Liver (tissue), 9 donors: ENCODE data around the gene ILK. TPM values are rescaled to one million over a fixed set of nuclear protein-coding genes. Genes with fewer than 3 reads are reported as not detected.

Experiments used
- DNase-seq: peaks from one replicate; pipeline ENCODE4 v3.0.0-alpha.2; 2017; ENCODE audit warnings: low spot score
- H3K27ac ChIP-seq, 2 donors: one replicate each; pipeline ENCODE4 v1.7.0; 2013; ENCODE audit warnings: inconsistent platforms in 2 of 2, low read length in 2 of 2, control low read depth in 1 of 2, low read depth in 1 of 2, mild to moderate bottlenecking in 1 of 2
- H3K27me3 ChIP-seq, 4 donors: one replicate each; pipeline versions ENCODE4 v1.6.1 to v1.7.0; 2013; ENCODE audit warnings: low read length in 3 of 4, inconsistent platforms in 1 of 4, mild to moderate bottlenecking in 1 of 4, moderate library complexity in 1 of 4; ENCODE audit not compliant: control insufficient read depth in 4 of 4, insufficient read depth in 4 of 4
- H3K36me3 ChIP-seq, 4 donors: one replicate each; pipeline versions ENCODE4 v1.6.1 to v1.7.0; 2013; ENCODE audit warnings: low read length in 3 of 4, mild to moderate bottlenecking in 3 of 4, low read depth in 1 of 4, moderate library complexity in 1 of 4; ENCODE audit not compliant: control insufficient read depth in 4 of 4, insufficient read depth in 3 of 4
- H3K4me1 ChIP-seq, 4 donors: one replicate each; pipeline versions ENCODE4 v1.6.1 to v1.7.0; 2013; ENCODE audit warnings: low read length in 3 of 4, mild to moderate bottlenecking in 3 of 4, moderate library complexity in 1 of 4; ENCODE audit not compliant: control insufficient read depth in 4 of 4, insufficient read depth in 4 of 4
- H3K4me3 ChIP-seq, 3 donors: one replicate each; pipeline versions ENCODE4 v1.6.1 to v1.7.0; 2013; ENCODE audit warnings: low read length in 3 of 3, control low read depth in 1 of 3, low read depth in 1 of 3, mild to moderate bottlenecking in 1 of 3
- H3K9ac ChIP-seq, 2 donors: one replicate each; pipeline ENCODE4 v1.7.0; 2013; ENCODE audit warnings: low read length in 2 of 2, mild to moderate bottlenecking in 2 of 2, moderate library complexity in 2 of 2, control low read depth in 1 of 2, low read depth in 1 of 2
- H3K9me3 ChIP-seq, 4 donors: one replicate each; pipeline versions ENCODE4 v1.6.1 to v1.7.0; 2013; ENCODE audit warnings: low read length in 3 of 4; ENCODE audit not compliant: control insufficient read depth in 4 of 4
- ATF3 ChIP-seq: IDR thresholded peaks from 2 replicates; pipeline ENCODE4 v1.6.1; 2016; ENCODE audit warnings: antibody characterized with exemption
- CTCF ChIP-seq: fragments of 150-350 bp; IDR thresholded peaks from 2 replicates; pipeline ENCODE4 v1.5.1; 2017; ENCODE audit warnings: improper control_type of control experiment, low read depth, low read length; ENCODE audit not compliant: missing input control
- EGR1 ChIP-seq, 2 donors: IDR thresholded peaks; 2 replicates each; pipeline ENCODE4 v1.6.1; 2016 to 2018; ENCODE audit warnings: antibody characterized with exemption in 2 of 2, low read depth in 2 of 2
- FOXA1 ChIP-seq: IDR thresholded peaks from 2 replicates; pipeline ENCODE4 v1.6.1; 2016; ENCODE audit warnings: antibody characterized with exemption
- FOXA2 ChIP-seq: IDR thresholded peaks from 2 replicates; pipeline ENCODE4 v1.6.1; 2016; ENCODE audit warnings: antibody characterized with exemption
- GABPA ChIP-seq, 2 donors: IDR thresholded peaks in 1 of 2; conservative IDR thresholded peaks in 1 of 2; 2 replicates each; pipeline ENCODE4 v1.6.1; 2016; ENCODE audit warnings: antibody characterized with exemption in 2 of 2, mild to moderate bottlenecking in 1 of 2, moderate library complexity in 1 of 2
- HNF4A ChIP-seq, 2 donors: conservative IDR thresholded peaks; 2 replicates each; pipeline ENCODE4 v1.6.1; 2016; ENCODE audit warnings: antibody characterized with exemption in 2 of 2, mild to moderate bottlenecking in 2 of 2
- HNF4G ChIP-seq: IDR thresholded peaks from 2 replicates; pipeline ENCODE4 v1.6.1; 2016; ENCODE audit warnings: antibody characterized with exemption
- JUND ChIP-seq, 2 donors: IDR thresholded peaks; 2 replicates each; pipeline ENCODE4 v1.6.1; 2016; ENCODE audit warnings: antibody characterized with exemption in 2 of 2
- NR2F2 ChIP-seq: IDR thresholded peaks from 2 replicates; pipeline ENCODE4 v1.6.1; 2016; ENCODE audit warnings: antibody characterized with exemption
- SP1 ChIP-seq: IDR thresholded peaks from 2 replicates; pipeline ENCODE4 v1.6.1; 2018; ENCODE audit warnings: antibody characterized with exemption, mild to moderate bottlenecking
- TAF1 ChIP-seq: conservative IDR thresholded peaks from 2 replicates; pipeline ENCODE4 v1.6.1; 2016; ENCODE audit warnings: antibody characterized with exemption, mild to moderate bottlenecking
- YY1 ChIP-seq: IDR thresholded peaks from 2 replicates; pipeline ENCODE4 v1.6.1; 2016; ENCODE audit warnings: antibody characterized with exemption, mild to moderate bottlenecking
- ZBTB33 ChIP-seq: IDR thresholded peaks from 2 replicates; pipeline ENCODE4 v1.6.1; 2016; ENCODE audit warnings: antibody characterized with exemption
- WGBS: extraction: QIAGEN DNeasy Blood & Tissue Kit; methylation state at CpG from one replicate; pipeline ENCODE4 v1.1.7; 2013; 5-methylcytosine and 5-hydroxymethylcytosine counted together
- polyA plus RNA-seq, 2 donors: library from polyadenylated mRNA; stranded (reverse) in 1 of 2; unstranded in 1 of 2; fragments of 200-250 nt in 1 of 2; fragments of >200 nt in 1 of 2; fragmentation: Nextera tagmentation in 1 of 2; extraction: Ambion mirVana in 1 of 2; gene quantifications; one replicate each; pipeline versions ENCODE4 v1.2.1 to v1.2.3, GENCODE V29; 2013 to 2015
- total RNA-seq, 2 donors: library from RNA; depleted of rRNA; stranded (reverse); fragments of >200 nt; gene quantifications; one replicate each; pipeline ENCODE4 v1.2.3, GENCODE V29; 2014
- donor health status: healthy.
- donor health status: healthy.
- donor health status: healthy.
- donor health status: healthy.
- donor health status: healthy.

Gene ILK
- total and polyA plus RNA-seq, 4 donors: 29.6 to 69.1 (median 48.2) TPM

GRCh38 chr11:6615046-6615445 lies 11.5 kb downstream of the ILK start:
- Histone ChIP-seq H3K27ac (no peak overlapping the region), H3K36me3 (peaks cover 7 to 21% (median 19%) of the 10 kb centered on the region in 4 donors)

GRCh38 chr11:6615882-6616585 lies 12.5 kb downstream of the ILK start:
- H3K4me1 ChIP-seq: peaks cover 0 to 35% (median 22%) of the 10 kb centered on the region in 4 donors

More at GRCh38 chr11:6615046-6615445, 11.5 kb downstream of the ILK start:
- H3K9me3 ChIP-seq: no peaks in the 10 kb centered on the region
- H3K4me3 ChIP-seq: no peak overlapping the region
- WGBS: 96% methylated on average over 5 of the region's 5 CpGs
- no peak for DNase-seq
- no peak for TF ChIP-seq JUND (IDR thresholded peaks at IDR 0.05)
- no peak for TF ChIP-seq HNF4G
- no peak for TF ChIP-seq EGR1 (IDR thresholded peaks at IDR 0.05; ENCODE audit: low read depth in 2 of 2)
- no peak for TF ChIP-seq ZBTB33
- no peak for TF ChIP-seq ATF3
- no peak for TF ChIP-seq TAF1
- no peak for TF ChIP-seq NR2F2
- no peak for TF ChIP-seq GABPA (IDR thresholded peaks at IDR 0.05 in 1 of 2, conservative IDR thresholded peaks at IDR 0.05 in 1 of 2)
- no peak for TF ChIP-seq YY1
- no peak for TF ChIP-seq FOXA2
- no peak for TF ChIP-seq SP1
- no peak for TF ChIP-seq FOXA1
- H3K9ac ChIP-seq: no peak overlapping the region
- H3K27me3 ChIP-seq: no peaks in the 10 kb centered on the region
- H3K4me1 ChIP-seq: peaks cover 0 to 42% (median 25%) of the 10 kb centered on the region in 4 donors

More at GRCh38 chr11:6615882-6616585, 12.5 kb downstream of the ILK start:
- Histone ChIP-seq H3K36me3 (peaks cover 7 to 16% (median 10%) of the 10 kb centered on the region in 4 donors), H3K4me3 (no peak overlapping the region), H3K27ac (no peak overlapping the region), H3K9me3 (no peaks in the 10 kb centered on the region), H3K9ac (no peak overlapping the region), H3K27me3 (no peaks in the 10 kb centered on the region)
- 98% methylated on average over 9 of the region's 9 CpGs for WGBS
- TF ChIP-seq JUND (IDR thresholded peaks at IDR 0.05) (no peak), ZBTB33 (no peak), NR2F2 (no peak), GABPA (IDR thresholded peaks at IDR 0.05 in 1 of 2, conservative IDR thresholded peaks at IDR 0.05 in 1 of 2) (no peak), HNF4A (conservative IDR thresholded peaks at IDR 0.05) (no peak), FOXA2 (no peak), SP1 (no peak), ATF3 (no peak), FOXA1 (no peak), CTCF (no peak)
- DNase-seq: no peak
